Measurements from ENCODE around the gene FKBP2.

FKBP2 gene

DNA sequence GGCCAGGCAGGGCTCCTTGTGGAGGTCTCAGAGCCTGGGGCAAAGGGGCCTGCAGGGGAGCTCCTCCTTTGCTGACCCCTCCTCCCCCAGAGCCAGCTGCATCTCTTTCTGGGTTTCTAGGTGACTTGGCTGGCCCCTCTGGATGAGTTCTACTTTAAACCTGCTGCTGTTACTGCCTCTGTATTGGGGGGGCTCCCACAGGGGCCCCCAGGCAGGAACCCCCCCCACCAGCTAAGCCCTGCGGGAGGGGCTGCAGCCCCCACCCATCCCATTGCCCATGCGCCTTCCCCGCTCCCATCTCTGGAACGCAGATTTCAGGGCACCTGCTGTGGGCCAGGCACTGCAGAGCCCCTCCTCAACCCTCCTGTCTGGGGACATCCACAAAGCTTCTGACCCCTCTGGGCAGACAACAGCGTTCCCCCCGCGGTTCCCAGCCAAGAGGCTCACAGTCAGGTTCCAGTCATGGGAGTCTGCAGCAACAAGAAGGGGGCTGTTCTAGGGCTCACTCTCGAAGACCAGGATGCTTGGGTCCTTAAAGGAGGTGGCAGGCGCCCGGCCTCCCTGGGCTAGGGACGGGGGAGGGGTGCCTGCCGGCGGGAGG, 9.6 kb downstream of the FKBP2 start:
- no peak for DNase-seq

DNA sequence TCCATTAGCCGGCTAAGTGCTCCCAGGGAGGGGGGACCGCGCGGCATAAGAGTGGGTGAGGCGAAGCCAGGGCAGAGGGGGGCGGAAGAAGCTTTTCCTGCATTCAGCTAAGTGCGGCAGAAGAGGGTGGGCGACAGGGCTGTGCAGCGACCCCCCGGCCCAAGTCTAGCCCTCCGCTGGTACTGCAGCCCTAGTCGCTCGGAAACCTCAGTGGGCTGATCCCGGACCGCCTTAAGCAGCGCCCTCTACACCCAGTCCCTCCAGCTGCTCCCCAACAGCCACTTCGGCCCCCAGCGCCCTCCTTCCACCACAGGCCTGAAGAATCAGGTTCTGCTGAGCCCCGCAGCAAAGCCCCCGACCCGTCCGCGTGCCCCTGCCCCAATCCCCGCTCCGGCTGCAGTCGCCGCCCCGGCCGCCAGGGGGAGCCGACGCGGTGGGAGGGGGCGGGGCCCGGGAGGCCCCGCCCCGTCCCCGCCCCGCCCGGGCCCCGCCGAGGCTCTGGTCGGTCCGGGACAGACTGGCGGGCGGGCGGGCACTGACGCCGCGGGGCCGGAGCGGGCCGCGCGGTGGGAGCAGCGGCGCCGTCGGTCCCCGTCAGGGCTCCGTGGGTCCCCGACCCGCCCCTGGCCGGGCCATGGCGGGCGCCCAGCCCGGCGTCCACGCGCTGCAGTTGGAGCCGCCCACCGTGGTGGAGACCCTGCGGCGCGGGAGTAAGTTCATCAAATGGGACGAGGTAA, 10.3 kb downstream of the FKBP2 start, which contains the start of gene PLCB3:
TSS of gene PLCB3 (plus strand) at position 515 of the 737 bp plus-strand sequence. CDS start at position 635, 120 bp downstream.
- peak; percentile 91 for DNase-seq

DNA sequence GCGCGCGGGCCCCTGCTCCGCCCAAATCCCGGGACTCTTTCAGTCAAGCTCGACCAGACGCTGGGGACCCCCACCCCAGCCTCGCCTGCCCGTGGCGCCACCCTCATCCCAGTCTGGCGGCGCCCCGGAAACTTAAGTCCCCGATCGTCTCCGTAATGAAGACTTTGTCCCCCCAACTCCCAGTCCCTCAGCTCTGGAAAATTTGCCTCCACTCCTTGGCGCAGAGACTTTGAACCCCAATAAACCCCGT, 10.8 kb downstream of the FKBP2 start:
- DNase-seq, result no peak

DNA sequence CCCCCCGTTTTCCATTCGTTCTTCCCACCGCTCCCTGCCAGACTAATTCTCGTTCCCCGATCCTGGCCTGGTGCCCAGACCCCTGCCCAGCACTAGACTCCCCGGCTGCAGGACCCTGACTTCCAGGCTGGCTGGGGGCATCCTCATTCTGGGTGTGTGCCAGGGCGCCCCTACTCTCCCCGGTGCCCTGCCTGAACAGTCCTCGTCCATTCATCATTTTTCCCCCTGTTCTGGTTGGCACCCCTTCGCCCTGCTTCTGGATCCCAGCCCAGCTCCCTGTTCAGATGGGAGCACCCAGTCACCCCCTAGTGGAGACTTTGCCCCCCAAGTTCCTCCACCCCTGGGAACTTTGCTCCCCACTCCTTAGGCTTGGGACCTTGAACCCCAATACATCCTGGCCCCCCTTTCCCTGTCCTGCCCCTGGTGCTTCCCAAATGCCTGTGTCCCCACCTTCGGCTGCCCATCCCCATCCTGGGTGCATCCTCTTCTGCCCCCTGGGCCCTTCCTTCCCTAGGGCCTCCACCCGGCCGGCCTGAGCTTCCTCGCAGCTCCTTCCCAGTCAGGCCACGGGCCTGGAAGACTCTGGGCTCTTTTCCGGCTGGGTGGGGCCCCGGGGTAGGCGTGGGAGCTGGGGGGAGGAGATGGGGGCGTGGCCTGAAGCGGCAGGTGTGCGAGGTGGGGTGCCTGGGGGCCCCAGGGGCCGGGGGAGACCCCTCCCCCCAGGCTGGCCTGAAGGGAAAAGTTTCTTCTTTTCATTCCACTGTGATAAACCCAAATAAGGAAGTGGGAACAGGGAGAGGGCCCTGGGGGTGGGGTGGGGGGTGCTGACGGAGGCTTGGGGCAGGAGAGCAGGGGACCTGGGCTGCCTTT, 11.3 kb downstream of the FKBP2 start:
- no peak for DNase-seq

DNA sequence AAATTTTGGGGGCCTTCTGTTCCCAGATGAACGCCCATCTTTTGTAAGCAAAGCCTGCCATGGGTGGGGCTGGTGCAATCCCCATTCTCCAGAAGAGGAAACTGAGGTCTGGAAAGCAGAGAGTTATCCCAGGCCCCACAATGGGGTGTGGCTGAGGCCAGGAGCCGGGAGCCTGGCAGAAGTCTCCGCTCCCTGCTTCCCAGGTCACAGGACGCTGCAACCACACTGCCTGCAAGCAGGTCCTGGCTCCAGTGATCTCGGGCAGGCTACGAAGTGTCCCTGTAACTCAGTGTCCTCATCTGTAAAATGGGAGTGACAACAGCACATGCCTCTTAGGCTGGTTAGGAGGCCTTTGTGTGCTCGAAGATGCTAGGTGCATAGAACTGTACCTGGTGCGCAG, 12.1 kb downstream of the FKBP2 start:
- no peak for DNase-seq

DNA sequence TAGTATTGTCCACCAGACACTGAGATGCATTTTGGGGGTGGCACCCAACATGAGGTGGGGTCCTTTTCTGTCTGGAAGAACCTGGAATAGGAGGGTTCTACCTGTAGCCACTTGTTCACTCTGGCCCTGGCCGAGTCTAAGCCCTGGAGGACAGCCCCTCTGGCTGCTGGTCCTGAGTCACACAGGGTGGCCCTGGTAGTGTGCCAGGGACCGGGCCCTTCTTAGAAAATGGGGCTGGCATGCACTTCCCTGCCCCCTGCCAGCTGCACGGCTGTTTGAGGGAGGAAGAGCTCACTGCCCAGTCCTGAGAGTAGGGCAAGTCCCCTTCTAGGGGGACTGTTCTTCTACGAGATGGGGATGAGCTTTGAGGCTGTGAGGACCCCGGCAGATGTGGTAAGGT, 12.6 kb downstream of the FKBP2 start:
- DNase-seq, result no peak

DNA sequence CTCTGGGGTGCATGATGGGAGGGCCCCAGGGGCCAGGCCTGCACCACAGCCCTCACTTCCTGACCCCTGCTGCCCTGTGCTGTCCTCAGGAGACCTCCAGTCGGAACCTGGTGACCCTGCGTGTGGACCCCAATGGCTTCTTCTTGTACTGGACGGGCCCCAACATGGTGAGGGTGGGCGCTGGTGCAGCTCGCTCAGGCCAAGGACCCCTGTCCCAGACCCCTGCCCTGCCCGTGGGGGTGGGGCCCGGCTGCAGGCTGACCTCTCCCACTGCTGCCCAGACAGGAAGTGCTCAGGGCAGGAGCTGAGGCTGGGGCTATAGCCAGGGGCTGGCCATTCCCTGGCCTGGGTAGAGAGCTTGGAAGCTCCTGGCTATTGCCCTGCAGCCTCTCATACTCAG, 13.4 kb downstream of the FKBP2 start:
- DNase-seq, result no peak

DNA sequence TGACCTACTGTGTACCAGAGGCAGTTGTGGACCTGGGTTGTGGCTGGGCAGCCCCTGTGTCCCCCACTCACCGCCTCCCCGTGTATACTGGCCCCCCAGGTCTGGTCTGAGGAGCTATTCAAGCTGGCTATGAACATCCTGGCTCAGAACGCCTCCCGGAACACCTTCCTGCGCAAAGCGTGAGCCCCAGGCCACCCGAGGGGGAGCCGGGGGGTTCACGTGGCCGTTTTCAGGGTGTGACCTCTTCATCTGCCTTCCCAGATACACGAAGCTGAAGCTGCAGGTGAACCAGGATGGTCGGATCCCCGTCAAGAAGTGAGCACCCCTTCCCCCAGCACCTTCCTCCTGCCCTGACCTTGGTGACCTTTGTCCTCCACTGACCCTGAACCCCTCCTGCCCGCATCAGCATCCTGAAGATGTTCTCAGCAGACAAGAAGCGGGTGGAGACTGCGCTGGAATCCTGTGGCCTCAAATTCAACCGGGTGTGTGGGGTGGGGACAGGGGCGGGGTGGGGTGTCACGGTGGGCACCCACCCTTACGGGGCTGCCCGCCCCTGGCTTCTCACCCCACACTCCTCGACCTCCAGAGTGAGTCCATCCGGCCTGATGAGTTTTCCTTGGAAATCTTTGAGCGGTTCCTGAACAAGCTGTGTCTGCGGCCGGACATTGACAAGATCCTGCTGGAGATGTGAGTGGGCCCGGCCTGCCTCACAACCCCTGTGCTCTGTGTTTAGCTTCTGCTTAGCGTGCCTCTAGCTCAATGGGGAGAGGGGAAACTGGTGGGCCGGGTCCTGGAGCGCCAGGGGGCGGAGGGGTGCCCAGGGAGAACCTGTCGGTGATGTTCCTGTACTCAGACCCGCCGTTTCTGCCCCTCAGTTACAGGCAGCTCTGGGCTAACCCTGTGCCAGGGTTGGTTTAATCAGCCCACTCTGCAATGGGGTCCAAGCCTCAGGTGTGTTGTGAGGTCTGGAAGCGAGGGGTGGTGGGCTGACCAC, 14.5 kb downstream of the FKBP2 start:
- no peak for DNase-seq

DNA sequence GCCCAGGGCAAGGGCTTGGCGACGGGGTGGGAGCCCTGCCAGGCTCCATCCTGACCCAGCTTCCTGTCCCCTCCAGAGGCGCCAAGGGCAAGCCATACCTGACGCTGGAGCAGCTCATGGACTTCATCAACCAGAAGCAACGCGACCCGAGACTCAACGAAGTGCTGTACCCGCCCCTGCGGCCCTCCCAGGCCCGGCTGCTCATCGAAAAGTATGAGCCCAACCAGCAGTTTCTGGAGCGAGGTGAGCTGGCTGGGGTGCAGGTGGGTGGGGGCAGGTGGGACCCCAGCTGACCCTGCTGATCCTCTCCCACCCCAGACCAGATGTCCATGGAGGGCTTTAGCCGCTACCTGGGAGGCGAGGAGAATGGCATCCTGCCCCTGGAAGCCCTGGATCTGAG, 15.4 kb downstream of the FKBP2 start:
- DNase-seq, result no peak

DNA sequence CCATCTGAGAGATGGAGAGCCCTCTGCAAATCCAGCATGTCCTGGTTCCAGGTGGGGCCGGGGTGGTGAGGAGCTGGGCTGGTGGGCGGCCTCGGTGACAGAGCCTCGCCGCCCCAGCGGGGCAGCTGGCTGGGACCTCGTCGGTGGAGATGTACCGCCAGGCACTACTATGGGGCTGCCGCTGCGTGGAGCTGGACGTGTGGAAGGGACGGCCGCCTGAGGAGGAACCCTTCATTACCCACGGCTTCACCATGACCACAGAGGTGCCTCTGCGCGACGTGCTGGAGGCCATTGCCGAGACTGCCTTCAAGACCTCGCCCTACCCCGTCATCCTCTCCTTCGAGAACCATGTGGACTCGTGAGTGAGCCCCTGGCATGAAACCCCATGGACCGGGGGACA, 17.5 kb downstream of the FKBP2 start:
- DNase-seq, result no peak

DNA sequence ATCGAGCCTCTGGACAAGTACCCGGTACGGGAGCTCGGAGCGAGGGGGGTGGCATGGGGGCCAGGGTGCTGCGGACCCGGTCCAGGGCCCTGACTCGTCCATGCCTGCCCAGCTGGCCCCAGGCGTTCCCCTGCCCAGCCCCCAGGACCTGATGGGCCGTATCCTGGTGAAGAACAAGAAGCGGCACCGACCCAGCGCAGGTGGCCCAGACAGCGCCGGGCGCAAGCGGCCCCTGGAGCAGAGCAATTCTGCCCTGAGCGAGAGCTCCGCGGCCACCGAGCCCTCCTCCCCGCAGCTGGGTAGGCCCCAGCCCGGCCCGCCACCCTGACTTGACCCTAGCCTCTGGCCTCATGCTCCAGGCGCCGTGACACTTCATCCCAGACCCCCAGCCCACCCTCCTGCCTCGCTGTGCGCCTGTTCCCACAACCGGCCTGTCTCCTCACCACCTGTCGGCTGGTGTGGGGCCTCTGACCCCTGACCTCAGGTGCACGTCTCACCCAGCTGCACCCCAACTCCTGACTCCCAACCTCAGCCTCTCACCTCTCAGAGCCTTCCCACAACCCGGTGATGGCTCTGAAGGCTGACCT, 18.1 kb downstream of the FKBP2 start:
- DNase-seq, result no peak

DNA sequence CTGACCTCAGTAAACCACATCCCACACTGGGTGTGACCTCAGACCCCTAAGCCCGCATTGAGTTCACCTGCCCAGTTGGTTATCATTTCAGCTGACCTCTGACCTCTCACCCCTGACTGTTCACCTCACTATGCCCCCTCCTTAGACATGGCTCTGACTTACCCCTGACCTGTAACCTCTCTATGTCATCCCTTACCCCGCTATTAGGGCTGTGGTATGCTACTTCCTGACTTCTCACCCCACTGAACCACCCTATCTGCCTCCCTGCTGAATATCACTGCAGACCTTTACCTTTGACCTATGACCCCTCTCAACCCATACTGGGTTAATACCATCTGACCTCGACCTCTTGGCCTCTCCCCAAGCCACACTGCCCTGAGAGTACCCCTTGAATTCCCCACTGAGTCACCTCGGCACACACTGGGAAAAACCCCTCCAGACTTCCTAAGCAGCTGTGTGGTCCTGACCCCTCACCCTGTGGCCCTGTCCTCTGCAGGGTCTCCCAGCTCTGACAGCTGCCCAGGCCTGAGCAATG, 18.7 kb downstream of the FKBP2 start:
- DNase-seq, result no peak

DNA sequence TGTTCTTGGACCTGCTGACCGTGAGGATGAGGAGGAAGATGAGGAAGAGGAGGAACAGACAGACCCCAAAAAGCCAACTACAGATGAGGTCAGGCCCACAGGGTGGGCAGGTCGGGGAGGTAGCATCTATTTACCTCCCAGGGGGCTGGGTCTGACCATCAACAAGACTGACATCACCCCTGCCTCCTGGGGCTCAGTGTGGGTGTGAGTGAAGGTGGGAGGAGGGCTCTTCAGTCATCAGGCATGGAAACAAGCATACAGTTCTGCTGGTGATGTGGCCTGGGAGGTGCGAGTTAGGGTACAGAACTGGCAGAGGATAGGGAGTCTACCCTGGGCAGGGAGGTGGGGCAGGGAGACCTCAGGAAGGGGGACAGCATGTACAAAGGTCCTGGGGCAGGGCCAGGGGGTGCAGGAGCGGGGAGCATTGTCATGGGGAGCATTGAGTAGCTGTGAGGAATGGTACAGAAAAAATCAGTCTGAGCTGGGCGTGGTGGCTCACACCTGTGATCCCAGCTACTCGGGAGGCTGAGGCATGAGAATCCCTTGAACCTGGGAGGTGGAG, 19.3 kb downstream of the FKBP2 start:
- DNase-seq, result no peak

DNA sequence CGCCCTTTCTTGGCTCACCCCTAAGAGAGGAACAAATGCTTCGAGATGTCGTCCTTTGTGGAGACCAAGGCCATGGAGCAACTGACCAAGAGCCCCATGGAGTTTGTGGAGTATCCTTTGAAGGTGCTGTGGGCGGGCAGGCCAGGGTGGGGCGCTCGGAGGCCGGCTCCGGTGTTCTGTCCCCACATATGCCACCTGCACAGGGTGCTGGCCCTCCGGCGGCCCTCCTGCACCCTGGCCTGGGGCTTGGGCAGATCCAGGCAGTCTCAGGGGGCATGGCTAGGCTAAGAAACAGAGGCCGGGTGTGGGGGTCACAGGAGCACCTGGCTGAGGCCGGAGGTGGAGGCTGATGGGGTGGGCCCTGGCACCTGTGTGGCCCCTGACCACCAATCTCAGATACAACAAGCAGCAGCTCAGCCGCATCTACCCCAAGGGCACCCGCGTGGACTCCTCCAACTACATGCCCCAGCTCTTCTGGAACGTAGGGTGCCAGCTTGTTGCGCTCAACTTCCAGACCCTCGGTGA, 20.7 kb downstream of the FKBP2 start:
- DNase-seq, result no peak

DNA sequence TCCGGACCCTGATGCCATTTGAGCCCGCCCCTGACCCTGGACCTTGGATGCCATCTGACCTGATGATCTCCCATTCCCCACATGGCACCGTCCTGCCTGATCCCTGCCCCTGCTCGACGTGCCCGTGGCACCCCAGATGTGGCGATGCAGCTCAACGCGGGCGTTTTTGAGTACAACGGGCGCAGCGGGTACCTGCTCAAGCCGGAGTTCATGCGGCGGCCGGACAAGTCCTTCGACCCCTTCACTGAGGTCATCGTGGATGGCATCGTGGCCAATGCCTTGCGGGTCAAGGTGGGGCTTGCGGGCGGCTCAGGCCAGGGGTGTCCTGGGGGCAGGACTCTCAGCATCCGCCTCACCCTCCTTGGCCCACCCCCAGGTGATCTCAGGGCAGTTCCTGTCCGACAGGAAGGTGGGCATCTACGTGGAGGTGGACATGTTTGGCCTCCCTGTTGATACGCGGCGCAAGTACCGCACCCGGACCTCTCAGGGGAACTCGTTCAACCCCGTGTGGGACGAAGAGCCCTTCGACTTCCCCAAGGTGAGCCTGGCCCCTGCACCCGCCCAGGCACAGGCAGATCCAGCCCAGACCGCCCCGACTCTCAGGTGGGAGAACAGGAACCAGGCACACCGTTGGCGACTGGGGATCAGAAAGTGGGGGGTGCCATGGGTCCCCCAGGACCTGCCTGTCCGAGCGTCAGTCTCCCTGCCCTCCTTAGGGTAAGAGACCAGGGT, 21.5 kb downstream of the FKBP2 start:
- DNase-seq, result no peak

DNA sequence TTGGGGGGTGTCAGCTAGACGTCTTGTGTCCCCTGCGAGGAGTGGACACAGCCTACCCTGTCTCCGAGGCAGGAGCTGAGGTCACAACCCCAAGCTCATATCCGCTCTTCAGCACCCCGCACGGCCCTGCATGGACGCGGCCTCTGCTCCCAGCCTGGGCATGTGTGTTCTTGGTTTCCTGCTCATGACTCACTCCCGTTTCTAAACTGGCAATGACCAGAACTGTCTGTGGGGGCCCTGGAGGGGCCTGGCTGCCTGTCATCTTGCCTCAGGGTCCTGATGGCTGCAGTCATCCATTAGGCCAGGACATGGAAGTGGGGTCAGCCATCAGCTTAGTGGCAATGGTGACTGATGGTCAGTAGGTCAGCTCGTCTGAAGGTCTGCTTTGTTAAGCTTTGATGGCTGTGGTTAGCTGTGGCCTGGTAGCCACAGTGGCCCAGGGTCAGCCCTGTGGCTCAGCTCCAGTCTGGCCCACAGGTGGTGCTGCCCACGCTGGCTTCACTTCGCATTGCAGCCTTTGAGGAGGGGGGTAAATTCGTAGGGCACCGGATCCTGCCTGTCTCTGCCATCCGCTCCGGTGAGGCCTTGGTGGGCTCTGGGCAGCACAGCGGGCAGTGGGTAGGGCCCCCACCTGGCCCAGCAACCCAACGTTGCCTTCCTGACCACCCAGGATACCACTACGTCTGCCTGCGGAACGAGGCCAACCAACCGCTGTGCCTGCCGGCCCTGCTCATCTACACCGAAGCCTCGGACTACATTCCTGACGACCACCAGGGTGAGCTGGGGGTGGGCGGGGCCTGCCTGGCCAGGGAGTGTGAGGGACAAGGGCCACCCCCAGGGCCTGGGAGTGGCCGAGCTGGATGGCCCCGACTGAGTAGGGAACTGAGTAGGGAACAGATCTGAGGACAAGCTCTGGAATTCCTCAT, 22.4 kb downstream of the FKBP2 start:
- DNase-seq, result no peak

DNA sequence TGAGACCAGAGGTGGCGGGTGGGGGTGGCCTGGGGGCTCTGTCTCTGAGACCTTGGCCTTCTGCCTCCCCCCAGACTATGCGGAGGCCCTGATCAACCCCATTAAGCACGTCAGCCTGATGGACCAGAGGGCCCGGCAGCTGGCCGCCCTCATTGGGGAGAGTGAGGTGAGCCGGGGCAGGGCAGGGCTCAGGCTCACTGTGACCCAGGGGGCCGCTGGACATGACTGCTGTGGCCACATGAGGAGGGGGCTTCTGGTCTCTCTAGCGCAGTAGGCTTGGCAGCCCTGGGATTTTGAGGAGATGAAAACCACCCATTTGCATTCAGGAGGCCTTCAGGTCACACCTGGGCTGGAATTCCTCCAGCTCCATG, 23.0 kb downstream of the FKBP2 start:
- DNase-seq, result no peak

DNA sequence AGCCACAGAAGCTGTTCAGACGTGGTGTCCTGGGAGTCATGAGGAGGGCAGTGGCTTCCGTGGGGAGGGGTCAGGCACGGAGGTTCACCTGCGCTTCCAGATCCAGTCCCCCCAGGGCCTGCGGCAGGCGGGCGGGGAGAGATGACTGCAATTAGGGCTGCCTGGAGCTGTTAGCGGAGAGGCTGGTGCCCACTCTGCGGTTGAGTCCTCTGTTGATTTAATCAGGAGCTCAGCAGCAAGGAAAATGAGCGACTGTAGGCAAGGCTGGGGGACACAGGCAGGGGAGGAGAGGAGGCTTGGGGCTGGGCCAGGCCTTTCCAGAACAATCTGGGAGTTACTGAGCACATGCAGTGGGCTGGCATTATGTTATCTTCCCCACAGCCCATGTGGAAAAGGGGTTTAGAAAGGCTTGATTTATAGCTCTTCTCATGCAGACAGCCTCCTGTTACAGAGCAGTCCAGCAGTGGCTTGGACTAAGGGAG, 23.5 kb downstream of the FKBP2 start:
- no peak for DNase-seq

Data from activated effector memory CD4-positive, alpha-beta T cell treated with anti-CD3 and anti-CD28 coated beads, Interleukin-2, amount 50 U/mL, for 16 hours (primary cell).